ENCODE results near the gene KCTD14.

The KCTD14 gene

DNA sequence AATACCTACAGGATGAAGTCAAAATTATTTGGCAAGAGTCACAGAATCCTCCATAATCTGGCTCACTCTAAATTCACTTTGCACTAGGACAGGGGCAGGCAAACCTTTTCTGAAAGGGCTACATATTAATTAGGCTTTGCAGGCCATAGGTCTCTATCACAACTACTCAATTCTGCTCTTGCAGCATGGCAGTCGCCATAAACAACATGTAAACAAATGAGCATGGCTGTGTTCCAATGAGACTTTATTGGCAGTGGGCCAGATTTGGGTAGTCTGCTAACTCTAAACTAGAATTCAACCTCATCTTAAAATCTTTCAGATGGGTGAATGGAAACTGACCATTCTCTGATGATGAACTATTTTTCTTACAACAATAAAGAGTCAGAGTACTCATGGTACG is 46.4 kb upstream of the KCTD14 start:
- TF ChIP-seq CTCF (IDR thresholded peaks at IDR 0.05; ENCODE audit: poor library complexity, severe bottlenecking), result no peak

GRCh38 chr11:78067704-78068103 is 44.6 kb upstream of the KCTD14 start:
- no peak for ATAC-seq (ENCODE audit: low read depth)
- H3K27me3 ChIP-seq (ENCODE audit: insufficient read depth, poor library complexity, severe bottlenecking), result no peaks in the 10 kb centered on the region

More for the DNA sequence above, 46.4 kb upstream of the KCTD14 start:
- peaks cover 45% of the 10 kb centered on the region for H3K36me3 ChIP-seq (ENCODE audit: low read depth)
- no peak overlapping the region for H3K27ac ChIP-seq (ENCODE audit: poor library complexity, severe bottlenecking)
- no peak for ATAC-seq (ENCODE audit: low read depth)
- H3K27me3 ChIP-seq (ENCODE audit: insufficient read depth, poor library complexity, severe bottlenecking), result no peaks in the 10 kb centered on the region
- no peak for DNase-seq (ENCODE audit: low spot score)
- H3K4me3 ChIP-seq (ENCODE audit: severe bottlenecking), result no peak overlapping the region
- no peaks in the 10 kb centered on the region for H3K4me1 ChIP-seq (ENCODE audit: insufficient read depth, poor library complexity, severe bottlenecking)
- no peaks in the 10 kb centered on the region for H3K9me3 ChIP-seq (ENCODE audit: severe bottlenecking)

GRCh38 chr11:78066471-78066870 is 43.4 kb upstream of the KCTD14 start:
- no peaks in the 10 kb centered on the region for H3K4me1 ChIP-seq (ENCODE audit: insufficient read depth, poor library complexity, severe bottlenecking)
- DNase-seq (ENCODE audit: low spot score) (no peak), ATAC-seq (ENCODE audit: low read depth) (no peak)
- H3K27me3 ChIP-seq (ENCODE audit: insufficient read depth, poor library complexity, severe bottlenecking), result no peaks in the 10 kb centered on the region
- no peaks in the 10 kb centered on the region for H3K9me3 ChIP-seq (ENCODE audit: severe bottlenecking)
- no peak overlapping the region for H3K27ac ChIP-seq (ENCODE audit: poor library complexity, severe bottlenecking)
- H3K36me3 ChIP-seq (ENCODE audit: low read depth), result peaks cover 26% of the 10 kb centered on the region
- no peak for TF ChIP-seq CTCF (IDR thresholded peaks at IDR 0.05; ENCODE audit: poor library complexity, severe bottlenecking)
- no peak overlapping the region for H3K4me3 ChIP-seq (ENCODE audit: severe bottlenecking)

More at GRCh38 chr11:78067704-78068103, 44.6 kb upstream of the KCTD14 start:
- no peak for TF ChIP-seq CTCF (IDR thresholded peaks at IDR 0.05; ENCODE audit: poor library complexity, severe bottlenecking)
- no peak for DNase-seq (ENCODE audit: low spot score)
- Histone ChIP-seq H3K4me3 (ENCODE audit: severe bottlenecking) (no peak overlapping the region), H3K27ac (ENCODE audit: poor library complexity, severe bottlenecking) (no peak overlapping the region), H3K4me1 (ENCODE audit: insufficient read depth, poor library complexity, severe bottlenecking) (no peaks in the 10 kb centered on the region), H3K36me3 (ENCODE audit: low read depth) (peaks cover 38% of the 10 kb centered on the region), H3K9me3 (ENCODE audit: severe bottlenecking) (no peaks in the 10 kb centered on the region)

DNA sequence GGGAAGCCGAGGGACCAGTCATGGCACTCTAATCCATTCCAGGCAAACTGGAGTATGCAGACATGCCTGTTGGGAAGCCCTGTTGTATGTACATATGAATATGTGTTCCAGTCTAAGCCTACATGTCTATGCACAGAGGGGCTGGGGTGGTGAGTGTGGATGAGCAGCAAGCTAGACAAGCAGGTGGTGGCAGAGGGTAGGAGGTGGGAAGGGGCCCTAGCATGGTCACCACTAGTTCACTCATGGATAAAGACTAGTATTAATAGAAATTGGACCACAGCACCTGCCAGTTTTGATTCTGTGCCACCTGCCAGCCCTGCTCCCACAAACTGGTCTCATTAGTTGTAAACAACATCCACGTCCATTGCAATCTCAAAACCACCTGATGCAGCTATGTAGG is 42.1 kb upstream of the KCTD14 start:
- TF ChIP-seq CTCF (IDR thresholded peaks at IDR 0.05; ENCODE audit: poor library complexity, severe bottlenecking), result no peak
- Histone ChIP-seq H3K27me3 (ENCODE audit: insufficient read depth, poor library complexity, severe bottlenecking) (no peaks in the 10 kb centered on the region), H3K4me3 (ENCODE audit: severe bottlenecking) (no peak overlapping the region), H3K4me1 (ENCODE audit: insufficient read depth, poor library complexity, severe bottlenecking) (no peaks in the 10 kb centered on the region), H3K27ac (ENCODE audit: poor library complexity, severe bottlenecking) (no peak overlapping the region), H3K9me3 (ENCODE audit: severe bottlenecking) (no peaks in the 10 kb centered on the region), H3K36me3 (ENCODE audit: low read depth) (peaks cover 14% of the 10 kb centered on the region)
- no peak for ATAC-seq (ENCODE audit: low read depth)
- DNase-seq (ENCODE audit: low spot score), result no peak

DNA sequence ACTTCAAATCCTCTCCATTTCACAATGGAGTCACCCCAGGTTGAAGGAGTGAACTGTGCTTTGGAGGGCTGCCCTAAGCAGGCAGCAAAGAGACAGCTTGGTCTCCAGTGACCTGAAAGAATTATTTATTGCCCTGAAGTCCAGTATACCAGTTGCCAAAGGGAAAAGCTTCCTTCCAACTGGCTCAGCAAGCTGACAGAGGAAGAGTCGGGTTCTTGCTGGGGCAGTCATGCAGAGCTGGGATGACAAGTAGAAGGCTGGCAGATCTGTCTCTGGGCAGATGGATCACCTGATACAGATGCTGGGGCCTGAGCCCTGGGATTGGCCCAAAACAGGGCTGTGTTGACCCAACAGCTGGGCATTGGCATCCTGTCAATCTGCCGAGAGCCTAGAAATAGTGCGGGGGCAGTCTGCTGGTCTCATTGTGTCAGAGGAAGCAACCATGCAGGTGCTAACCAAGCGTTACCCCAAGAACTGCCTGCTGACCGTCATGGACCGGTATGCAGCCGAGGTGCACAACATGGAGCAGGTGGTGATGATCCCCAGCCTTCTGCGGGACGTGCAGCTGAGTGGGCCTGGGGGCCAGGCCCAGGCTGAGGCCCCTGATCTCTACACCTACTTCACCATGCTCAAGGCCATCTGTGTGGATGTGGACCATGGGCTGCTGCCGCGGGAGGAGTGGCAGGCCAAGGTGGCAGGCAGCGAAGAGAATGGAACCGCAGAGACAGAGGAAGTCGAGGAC is 40.5 kb upstream of the KCTD14 start, which contains the start of gene THRSP:
Gene THRSP, plus strand, starts transcription at position 422 of the 742 bp plus-strand sequence. Its CDS starts 21 bp downstream, at position 443.
- no peaks in the 10 kb centered on the region for H3K36me3 ChIP-seq (ENCODE audit: low read depth)
- ATAC-seq (ENCODE audit: low read depth), result no peak
- no peak within 1 kb of the TSS for H3K27ac ChIP-seq (ENCODE audit: poor library complexity, severe bottlenecking)

More for the DNA sequence above, 40.5 kb upstream of the KCTD14 start, which contains the start of gene THRSP:
- Histone ChIP-seq H3K4me3 (ENCODE audit: severe bottlenecking) (no peak within 1 kb of the TSS), H3K27me3 (ENCODE audit: insufficient read depth, poor library complexity, severe bottlenecking) (no peaks in the 10 kb centered on the region), H3K9me3 (ENCODE audit: severe bottlenecking) (no peaks in the 10 kb centered on the region), H3K4me1 (ENCODE audit: insufficient read depth, poor library complexity, severe bottlenecking) (no peaks in the 10 kb centered on the region)
- TF ChIP-seq CTCF (IDR thresholded peaks at IDR 0.05; ENCODE audit: poor library complexity, severe bottlenecking), result no peak
- no peak for DNase-seq (ENCODE audit: low spot score)

Data from RWPE2 (cell line).